GM18870 (cell line): ENCODE results near the gene POU6F2.
"Not testable (repeated sequence)": the region's sequence is repeated elsewhere in the genome, so short reads cannot be mapped to it uniquely, and the experiment has no call there.

ENCODE experiments used
- ATAC-seq: cut with Tn5 transposase; IDR thresholded peaks from one replicate; pipeline ENCODE4 v1.9.1; 2021; ENCODE audit warnings: moderate library complexity; ENCODE audit not compliant: unreplicated experiment

POU6F2 gene

DNA sequence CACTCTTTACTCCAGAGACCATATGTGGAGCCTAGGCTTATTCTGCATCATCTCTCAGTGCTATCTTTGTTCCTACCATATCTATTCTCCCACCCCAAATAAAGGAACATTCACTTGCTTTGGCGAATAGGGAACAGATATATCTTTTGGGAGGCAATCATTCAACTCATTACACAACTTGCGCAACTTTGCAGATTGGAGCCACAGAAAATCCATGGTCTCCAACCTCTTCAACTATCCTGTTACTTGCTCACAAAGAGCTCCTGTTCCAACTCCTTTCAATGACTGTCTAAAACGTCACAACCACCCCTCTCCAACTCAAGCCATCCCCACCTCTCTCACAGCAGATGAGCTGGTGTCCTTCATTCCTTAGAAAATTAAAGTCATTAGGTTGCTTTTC lies 203.7 kb downstream of the POU6F2 start:
- ATAC-seq: no peak

DNA sequence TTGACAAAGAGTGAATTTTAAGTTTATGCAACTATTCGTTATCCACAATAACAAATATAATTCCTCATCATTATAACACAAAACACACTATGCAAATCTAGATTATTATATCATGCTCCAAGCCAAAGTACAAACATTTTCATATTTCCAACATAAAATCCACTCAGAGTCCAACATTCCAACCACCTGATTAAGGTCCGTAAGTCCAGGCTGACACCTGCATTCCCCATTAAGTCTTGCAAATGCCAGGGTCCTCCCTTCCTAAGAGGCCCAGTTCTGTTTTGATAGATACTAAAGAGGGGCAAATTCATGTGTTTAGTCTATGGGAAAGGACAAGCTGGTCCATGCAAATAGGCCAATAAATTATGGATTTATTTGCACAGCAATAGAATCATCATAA lies 206.1 kb downstream of the POU6F2 start:
- no peak for ATAC-seq

DNA sequence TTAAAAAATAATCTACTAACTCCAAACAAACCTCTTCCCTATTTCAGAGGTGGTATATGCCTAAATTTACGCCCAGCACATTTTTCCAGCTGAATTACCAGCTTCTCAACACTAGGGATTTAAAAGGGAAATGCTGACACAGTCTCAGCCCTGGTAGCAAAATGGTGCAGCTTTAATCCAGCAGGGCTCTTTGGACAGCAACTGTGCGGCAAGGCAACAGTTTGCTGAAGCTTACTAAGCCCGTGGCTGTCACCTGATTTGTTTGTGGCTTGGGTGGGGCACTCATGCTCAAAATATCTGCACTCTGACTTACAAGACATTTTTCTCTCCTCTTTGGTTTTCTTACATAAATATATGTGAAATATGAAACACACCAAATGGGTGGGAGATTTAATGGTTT lies 206.7 kb downstream of the POU6F2 start:
- no peak for ATAC-seq

DNA sequence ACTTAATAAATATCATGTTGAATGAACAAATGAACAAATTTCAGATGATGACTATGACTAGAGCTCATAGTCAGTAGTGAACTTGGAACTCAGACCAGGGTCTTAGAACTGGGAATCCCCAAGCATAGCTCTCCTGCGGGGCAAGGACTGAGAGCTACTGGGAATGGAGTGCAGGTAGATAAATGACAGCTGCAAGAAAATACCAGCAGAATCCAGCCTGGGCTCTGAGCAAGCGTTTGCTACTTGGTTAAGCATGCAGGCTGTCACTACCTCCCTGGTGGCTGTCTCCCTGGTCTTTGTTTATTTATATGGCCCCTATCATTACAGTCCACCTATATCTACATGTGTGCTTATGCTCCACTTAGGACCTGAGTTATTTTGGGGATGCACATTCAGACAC lies 208.4 kb downstream of the POU6F2 start:
- no peak for ATAC-seq

DNA sequence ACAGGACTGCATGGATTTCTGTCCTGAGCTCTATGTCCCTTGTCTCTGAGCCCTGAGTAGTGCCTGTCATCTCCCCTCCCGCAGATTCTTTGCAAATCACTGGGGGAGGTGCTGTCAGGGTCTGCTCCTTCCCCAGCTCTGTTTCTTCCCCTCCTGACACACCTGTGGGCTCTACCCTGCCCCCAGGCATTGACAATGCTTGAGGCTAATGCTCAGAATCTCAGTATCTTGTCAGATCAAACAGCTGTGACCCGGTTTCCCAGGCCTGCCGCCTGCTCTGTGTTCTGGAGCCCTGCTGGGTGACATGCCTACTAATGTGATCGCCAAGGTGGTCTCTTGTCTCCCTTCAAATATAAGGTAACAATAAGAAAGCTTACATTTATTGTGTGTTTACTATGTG lies 209.0 kb downstream of the POU6F2 start:
- no peak for ATAC-seq

DNA sequence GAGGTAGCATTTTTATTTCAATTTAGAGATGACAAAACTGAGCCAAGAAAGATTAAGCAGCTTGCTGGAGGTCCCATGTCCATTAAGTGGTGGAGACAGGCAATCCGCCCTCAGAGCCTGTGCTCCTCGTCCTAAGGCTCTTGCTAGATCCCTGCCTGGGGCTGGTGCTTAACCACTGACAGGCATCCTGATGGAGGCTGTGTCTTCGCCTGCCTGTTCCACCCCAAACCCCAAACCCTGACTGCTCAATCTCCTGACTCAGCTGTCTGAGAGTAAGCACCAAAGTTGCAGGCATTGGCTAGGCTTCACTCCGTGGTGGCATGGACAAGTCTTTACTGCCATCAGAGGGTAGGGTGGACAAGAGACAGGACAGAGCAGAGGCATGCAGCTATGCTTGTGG lies 209.4 kb downstream of the POU6F2 start:
- no peak for ATAC-seq

DNA sequence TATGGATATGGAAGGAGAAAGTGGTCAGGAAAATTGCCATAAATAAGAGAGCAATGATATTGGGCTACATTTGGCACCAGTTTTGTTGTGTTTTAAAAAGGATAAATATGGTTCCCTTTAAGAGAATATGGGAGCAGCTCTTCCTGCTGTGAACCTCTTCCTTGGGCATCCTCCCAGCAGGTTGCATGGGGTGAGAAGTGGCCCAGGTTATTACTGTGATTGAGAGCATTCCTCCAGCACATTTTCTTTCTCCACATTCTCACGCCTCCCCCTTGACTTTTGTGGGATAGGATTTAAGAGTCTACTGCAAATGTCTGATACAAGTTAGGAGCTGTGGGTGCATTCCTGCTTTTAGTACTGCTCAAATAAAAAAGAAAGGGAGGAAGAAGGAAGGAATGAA lies 214.8 kb downstream of the POU6F2 start:
- ATAC-seq: no peak

DNA sequence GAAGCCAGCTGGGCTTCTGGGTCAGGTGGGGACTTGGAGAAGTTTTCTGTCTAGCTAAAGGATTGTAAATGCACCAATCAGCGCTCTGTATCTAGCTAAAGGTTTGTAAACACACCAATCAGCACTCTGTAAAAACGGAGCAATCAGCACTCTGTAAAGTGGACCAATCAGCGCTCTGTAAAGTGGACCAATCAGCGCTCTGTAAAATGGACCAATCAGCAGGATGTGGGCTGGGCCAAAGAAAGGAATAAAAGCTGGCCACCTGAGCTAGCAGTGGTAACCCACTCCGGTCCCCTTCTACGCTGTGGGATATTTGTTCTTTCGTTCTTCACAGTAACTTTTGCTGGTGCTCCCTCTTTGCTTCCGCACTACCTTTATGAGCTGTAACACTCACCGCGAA lies 216.7 kb downstream of the POU6F2 start:
- not testable (repeated sequence) for ATAC-seq

DNA sequence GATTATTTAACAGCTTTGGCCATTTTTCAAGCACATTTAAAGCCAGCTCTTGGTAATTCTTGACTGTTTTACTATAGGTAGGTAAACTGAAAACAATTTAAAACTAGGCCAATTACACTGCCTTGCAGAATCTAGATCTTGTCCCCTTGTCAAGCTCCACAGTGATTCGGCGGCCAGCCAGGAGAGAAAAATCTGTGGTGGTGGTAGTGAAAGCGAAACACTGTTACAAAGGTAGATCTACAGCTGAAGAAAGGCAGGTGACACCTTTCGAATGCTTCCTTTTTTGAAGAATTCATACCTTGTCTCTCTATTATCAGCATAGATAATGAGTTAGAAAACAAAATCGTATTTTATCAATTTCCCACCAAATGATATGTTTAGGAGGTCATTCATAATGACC lies 218.3 kb downstream of the POU6F2 start:
- no peak for ATAC-seq

DNA sequence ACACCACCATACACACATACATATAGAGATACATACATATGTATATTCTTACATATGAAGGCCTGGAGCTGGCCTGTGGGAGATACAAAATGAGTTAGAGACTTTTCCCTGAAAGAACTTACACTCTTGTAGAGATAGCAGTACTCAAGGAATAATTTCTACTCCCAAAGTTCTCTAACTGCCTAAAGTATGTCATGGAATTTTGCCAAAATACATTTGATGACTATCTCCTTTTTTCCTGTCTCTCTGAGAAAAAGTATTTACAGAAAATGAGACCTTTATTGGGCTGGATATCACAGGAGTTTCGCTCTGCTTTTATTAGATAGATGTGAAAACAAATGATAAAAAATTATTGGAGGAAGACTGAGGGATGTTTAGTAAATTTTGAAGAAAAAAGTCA lies 220.1 kb downstream of the POU6F2 start:
- no peak for ATAC-seq

DNA sequence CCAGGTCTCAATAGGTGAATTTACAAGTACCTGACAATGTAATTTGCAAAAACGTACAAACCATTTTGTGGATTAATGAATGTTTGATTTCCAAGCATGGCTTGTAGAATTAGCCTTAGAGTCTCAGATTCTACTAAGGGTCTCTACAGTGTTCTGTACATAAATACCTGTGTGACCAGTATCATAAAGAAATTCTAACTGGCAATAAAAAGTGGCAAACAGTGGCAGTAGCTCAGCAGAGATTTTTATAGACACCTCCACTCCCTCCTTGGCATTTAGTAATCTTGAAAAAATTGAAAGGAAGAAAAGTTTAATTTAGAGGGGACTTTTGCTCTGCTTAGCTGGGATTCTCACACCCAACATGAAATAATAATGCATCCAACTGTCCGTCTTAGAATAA lies 220.8 kb downstream of the POU6F2 start:
- no peak for ATAC-seq

DNA sequence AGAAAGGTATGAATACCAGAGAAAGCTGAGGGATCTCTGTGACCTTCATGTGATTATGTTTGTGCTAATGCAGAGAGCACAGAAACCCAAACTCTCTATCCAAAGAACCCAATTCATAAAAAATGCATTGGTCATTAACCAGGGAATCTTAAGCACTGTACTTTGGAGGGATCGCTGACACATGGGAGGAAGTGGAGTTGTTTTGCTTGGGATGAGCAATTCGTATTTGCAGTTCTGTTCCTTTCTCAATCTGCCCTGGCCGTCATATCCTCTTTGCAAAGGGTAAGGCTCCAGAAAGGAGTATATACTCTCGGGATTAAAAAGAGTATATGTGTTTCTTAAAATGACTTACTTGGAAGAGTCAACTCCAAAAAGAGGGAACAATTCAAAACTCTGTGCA lies 221.3 kb downstream of the POU6F2 start:
- ATAC-seq: no peak

DNA sequence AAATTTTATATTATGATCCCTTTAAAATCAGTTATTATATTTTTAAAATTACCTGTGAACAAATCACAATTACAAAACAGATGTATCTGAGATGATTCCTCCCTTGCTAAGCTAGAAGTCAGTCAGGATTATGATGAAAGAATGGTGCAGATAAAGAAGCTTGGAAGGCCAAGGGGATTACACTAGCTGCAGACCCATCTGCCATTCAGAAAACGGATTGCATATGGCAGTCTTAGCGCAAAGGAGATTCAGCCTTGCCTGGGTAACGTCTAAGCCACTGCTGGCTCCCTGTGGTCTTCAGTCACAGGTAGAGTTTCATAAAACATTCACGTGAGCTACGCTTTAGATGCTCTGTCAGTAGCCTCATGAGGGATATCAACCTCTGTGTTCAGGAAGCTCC lies 222.2 kb downstream of the POU6F2 start:
- no peak for ATAC-seq

DNA sequence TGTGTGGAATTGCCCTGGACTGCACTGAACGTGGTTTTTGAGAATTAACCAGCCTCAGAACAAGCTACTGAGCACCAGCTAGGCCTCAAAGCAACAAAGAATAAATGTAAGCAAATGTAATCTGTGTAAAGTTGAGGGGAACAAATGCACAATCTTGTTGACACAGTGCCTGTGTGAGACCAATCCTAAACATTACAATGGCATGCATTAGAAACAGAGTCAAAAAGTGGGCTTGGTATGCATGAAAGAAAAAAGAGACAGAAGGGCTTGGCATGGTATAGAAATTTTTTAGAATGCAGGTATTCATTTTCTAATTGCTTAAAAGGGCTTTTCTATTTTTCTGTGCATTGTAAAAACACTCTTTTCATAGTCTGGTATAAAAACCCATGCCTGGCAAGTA lies 224.3 kb downstream of the POU6F2 start:
- no peak for ATAC-seq

DNA sequence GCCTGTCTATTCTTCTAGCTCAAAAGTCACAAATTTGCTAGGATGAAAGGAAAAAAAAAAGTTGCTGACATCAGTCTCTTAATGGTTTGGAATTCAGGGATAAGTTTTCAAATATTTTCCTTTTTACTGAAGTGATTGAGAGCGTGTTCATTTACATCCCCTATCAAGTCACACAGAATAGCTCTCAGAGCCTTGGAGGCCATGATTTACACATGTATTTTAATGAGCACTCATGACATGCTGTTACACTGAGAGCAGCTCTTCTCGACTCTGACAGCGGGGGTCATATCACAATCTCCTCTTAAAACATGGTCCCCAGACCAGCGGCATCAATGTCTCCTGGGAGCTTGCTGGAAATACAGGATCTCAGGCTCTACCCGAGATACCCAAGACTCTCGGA lies 232.7 kb downstream of the POU6F2 start:
- ATAC-seq: no peak

DNA sequence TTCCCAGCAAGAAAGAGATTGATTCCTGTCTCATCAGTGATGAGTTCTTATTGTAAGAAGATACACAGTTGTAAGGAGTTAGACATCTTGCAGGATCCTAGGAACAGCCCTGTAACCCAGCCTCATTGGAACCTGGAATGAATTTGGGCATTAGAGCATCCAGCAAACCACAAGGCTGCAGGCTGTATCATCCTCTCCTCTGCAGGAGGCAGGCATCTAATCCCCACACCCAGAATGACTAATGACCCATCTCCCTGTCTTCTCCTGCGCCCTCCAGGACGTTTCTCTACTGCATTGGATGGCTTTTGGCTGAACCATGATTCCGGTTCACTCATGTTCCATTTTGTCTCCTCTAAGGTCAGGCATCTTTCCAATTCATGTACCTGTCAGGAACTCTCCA lies 233.9 kb downstream of the POU6F2 start:
- ATAC-seq: no peak

DNA sequence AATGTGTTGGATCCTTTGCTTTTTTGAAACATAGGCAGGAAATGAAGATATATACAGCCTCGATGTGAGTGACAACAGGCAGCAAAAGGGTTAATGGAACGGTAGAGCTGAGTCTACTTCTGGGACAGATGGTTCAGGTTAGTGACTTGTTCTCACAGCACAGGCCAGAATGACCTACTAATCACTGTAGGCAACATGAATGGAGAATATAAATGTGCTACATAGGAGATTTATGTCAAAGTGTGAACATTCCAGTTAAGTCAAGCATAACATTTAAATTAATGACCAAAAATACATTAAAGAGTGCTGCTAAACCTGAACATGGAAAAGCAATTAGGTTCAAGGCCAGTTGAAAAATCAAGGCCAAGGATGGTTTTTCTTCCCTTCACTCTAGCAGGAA lies 235.2 kb downstream of the POU6F2 start:
- no peak for ATAC-seq

DNA sequence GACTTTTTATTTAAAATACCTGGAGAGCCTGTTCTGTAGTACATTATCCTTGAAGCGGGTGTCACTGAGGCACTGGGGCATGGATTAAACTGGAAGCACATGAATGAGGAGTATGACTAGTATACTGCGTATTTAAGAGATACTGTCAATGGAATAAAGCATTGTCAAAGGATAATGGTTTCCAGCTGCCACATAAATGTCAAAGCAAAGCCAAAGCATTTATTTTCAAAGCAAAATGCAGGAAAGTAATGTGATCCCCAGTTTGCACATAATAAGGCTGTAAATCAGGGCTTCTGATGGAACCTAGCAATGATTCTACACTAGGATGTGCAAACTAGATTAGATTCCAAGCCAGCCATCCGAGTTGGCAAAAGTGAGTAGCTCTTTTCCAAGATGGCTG lies 240.1 kb downstream of the POU6F2 start:
- ATAC-seq: no peak

DNA sequence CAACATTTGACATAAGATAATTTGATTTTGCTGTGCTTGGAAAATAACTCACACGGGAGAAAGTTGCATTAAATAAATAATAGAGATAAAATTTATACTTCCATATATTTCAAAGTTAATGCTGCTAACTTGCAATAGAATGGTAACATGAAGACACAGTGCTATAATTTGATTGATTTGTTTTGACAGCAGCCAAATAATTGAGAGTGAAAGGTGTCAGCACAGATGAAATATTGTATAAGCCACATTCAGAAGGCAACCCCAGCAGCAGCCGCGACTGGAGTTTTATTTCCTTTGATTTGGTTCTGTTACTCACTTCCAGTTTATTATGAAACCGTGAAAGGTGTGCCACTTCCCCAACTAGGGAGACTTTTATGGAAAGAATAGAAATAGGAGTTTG lies 242.2 kb downstream of the POU6F2 start:
- no peak for ATAC-seq

DNA sequence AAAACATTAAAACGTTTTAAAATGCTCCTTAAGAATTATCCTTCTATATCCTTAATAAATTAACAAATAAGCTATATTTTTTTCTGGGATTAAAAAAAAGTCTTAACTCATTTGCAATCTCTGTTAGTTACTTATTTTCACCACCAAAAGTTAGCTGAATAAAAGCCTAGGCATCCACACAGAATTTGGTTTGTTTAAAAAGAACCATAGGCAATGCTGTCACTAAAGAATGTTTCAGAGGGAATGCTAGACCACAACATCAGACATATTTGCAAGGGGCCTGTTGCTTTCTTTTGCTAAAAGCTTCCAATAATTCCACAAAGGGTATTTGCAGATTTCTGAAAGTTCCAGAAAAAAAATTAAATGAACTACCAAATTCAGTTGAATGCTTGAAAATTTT lies 244.2 kb downstream of the POU6F2 start:
- ATAC-seq: no peak

DNA sequence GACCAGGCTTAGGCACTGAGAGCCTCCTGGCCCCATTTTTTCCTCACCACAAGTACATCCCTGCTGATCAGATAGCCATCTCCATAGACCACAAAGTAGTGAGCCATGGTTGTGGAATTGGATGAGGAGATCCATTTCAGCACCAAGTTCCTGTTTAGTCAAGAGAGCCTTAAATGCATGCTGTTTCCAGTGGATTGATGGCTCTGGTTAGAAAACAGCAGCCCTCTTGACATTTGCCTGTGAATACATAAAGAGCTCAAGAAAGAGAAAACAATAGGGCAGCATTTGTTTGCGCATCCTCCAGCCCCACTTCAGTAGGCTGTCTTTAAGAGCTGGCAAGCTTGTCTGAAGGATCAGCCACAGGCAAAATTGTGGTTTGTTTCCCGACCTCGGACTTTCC lies 251.2 kb downstream of the POU6F2 start:
- no peak for ATAC-seq

DNA sequence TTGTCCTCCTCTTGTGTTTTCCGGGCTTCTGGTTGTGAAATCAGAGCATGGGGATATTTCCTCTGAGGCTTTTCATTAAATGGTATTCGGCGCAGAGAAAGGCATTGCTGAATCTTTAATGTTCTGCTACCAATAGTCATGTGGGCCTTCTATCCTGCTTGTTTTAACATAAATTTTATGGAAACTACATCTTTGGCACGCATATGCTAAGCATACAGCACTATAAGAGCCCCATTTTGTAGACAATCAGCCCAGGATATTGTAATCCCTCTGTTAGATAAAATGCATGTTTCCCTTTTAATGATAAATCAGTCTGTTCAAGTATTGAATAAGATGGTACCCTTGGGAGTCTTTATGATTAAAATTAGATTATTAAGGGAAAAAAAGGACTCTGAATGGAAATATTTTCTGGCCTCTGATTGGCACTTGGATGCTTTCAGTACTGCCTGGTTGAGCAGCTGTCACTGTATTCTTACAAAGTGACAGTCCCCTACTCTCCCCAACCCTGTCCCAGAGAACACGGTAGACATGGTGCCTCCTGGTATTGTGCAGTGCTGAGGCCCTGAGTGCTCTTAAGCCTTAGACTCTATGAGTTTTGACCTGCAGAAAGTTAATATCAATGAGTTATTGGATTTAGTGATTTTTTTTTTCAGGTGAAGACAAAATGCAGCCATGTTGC lies 256.3 kb downstream of the POU6F2 start:
- no peak for ATAC-seq

DNA sequence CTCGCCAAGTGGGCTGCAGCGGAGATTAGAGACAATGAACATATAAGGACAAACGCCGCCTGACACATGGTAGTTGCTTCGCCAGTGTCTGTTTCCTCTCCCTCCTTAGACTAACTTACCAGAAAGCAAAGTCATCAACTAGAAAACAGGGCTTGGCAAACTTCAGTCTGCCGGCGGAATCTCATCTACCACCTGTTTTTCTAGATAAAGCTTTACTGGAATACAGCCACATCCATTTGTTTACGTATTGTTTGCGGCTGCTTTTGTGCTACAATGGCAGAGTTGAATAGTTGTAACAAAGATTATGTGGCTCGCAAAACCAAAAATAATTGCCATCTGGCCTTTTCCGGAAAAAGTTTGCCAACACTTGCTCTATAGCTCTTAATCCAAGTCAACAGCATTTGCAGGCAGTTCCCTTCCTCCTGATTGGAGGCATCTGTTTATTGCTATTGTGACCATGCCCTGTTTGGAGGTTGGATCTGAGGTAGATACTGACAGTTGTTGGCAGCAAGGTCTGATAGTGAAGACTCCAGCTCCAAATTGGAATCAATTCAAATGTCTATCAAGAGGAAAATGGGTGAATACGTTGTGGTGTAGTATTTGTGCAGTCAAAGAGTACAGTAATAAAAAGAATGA lies 260.6 kb downstream of the POU6F2 start:
- no peak for ATAC-seq
